Hepatic stellate cell (primary cell): ENCODE data around the gene CEP131.

Experiments
- DNase-seq: peaks from one replicate; pipeline ENCODE4 v3.0.0; 2011; ENCODE audit warnings: low spot score

The CEP131 gene

DNA sequence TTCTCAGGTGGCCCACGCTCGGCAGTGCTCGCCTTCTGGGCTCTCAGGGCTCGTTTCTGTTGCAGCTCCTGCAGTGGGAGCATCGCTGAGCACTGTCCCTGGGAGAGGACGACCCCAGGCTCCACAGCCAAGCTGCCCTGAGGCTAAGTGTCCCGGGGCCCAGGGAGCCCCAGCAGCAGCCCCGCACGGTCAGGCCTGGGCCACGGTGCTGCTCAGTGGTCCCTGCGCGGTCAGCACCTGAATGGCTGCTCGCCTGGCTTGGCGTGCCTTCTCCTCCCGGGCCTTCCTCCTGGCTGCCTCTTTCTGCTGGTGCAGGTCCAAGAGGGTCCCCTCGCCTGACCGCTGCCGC lies 23.3 kb downstream of the CEP131 start:
- no peak for DNase-seq

DNA sequence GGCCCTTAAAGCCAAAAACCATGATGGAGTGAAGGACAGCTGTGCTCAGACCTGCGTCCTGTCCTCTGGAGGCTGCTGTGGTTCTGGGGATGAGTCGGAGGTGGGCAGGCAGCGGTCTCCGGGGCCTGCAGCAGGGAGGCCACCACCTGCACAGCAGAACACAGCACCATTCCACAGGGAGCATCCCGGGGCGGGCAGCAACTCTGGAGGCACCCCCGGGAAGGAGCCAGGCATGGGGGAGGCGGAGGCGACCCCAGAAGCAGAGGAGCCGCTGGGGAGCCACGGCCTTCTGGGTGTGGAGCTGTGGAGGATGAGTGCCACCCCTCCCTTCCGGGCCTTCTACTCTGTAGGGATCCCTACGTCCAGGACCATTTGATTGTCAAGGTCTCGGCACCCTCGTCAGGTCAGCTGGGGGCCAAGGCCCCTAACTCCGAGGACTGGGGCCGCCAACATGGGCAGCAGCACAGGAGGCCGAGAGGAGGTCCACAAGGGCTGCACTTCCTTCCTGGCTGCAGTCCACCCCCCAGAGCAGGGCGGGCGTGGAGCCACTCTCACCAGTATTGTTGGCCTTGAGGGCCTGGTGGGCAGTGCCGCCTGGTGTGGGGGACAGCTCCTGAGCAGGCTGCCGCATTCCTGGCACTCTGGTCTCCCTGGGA lies 23.8 kb downstream of the CEP131 start:
- no peak for DNase-seq

DNA sequence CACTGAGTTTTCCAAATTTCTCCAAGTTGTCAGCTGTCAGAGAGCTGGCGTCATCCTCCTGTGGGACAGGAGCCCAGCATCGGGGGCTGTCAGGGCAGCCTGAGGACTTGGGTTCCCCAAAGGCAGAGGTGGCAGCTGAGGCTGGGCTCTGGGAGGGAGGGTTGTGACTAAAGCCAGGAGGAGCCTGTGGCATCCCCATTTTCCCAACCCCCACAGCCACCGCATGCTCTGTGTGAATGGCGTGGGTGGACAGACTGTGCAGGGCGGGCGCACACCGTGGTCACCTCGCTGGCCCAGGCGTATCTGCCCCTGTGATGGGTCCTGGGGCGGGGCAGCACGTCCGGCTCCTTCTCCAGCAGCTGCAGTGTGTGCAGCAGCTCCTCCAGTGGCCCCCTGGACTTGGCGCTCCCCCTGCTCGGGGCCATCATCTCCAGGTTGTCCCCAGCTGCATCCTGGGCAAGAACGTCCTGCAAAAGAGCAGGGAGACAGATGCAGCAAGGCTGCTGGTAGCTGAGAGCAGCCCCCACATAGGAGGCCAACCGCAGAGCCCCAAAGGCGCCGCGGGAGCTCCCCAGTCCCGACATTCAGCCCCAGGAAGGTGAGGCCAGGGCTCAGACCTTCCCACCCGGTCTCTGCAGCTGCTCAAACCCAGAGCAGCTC lies 24.8 kb downstream of the CEP131 start:
- DNase-seq, result no peak

DNA sequence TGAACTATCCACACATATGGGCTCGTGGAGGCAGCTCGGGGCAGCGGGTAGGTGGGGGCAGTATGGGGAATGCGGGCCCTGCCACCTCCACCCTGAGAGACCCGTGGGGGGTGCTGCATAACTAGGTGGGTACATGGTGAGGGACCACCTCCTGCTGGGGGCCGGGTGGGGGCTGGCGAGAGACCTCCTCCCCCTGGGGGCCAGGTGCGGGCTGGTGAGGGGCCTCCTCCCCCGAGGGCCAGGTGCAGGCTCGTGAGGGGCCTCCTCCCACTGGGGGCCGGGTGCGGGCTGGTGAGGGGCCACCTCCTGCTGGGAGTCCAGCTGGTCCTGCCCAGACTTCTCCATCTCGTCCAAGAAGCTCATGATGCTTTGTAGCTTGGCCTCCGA lies 25.4 kb downstream of the CEP131 start:
- no peak for DNase-seq

DNA sequence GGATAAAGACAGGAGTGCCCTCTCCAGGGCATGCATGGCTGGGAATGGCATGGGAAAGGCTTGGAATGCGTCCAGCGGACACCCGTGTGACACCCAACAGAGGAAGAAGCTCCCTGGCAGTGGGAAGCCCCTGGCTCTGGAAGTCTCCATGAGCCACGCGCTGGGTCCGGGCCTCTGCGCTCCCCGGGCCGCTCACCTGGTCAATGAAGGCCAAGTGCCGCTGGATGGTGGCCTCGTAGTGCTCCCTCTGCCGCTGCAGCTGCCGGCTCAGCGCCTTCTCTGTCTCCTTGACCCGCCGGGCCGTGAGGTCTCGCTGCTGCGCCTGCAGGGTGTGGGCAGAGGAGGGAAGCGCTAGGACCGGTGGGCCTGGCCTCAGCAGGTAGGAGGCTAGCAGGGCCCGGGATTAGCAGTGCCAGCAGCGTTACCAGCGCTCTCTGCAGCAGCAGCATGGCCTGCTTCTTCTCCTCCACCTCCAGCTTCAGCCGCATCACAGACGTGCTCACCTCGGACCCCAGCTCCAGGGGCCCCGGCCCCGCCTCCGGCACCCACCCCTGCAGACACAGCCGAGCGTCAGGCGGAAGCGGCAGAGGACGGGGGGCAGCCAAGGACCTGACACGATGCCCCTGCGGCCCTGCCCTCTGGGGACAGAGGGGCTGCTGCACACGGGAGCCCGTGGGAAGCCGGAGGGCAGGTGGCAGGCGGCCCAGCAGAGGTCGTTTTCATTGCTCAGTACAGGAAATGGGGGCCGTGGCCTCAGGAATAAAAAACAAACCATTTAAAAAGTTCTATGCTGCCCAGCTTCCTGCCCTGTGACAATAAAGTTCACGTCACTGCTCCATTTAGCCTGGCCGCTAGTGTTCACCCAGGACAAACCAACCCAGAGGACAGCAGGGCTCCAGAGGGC lies 26.0 kb downstream of the CEP131 start:
- no peak for DNase-seq

DNA sequence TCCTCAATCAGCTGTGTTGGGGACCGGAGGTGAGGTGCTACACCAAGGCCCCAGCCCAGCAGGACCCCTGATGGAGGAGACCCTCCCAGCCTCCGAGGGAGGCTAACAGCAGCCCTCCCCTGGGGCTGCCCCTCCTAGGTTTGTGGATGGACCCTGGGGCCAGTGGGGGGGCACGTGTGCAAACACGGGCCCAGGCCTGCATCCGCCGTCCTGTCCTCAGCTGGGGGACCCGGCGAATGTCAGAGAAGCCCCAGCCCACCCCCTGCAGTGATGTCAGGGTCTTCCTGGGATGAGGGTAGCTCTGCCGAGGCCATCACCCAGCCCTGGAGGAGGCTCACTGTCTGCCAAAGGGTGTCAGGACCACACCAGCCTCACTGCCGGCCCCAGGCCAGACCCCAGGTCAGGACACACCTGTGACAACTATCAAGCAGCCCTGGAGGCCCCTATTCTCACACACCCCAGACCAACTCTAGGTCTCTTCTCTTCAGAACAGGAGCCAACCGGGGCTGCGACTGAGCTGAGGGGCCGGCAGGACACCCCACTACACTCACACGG lies 26.7 kb downstream of the CEP131 start:
- no peak for DNase-seq

DNA sequence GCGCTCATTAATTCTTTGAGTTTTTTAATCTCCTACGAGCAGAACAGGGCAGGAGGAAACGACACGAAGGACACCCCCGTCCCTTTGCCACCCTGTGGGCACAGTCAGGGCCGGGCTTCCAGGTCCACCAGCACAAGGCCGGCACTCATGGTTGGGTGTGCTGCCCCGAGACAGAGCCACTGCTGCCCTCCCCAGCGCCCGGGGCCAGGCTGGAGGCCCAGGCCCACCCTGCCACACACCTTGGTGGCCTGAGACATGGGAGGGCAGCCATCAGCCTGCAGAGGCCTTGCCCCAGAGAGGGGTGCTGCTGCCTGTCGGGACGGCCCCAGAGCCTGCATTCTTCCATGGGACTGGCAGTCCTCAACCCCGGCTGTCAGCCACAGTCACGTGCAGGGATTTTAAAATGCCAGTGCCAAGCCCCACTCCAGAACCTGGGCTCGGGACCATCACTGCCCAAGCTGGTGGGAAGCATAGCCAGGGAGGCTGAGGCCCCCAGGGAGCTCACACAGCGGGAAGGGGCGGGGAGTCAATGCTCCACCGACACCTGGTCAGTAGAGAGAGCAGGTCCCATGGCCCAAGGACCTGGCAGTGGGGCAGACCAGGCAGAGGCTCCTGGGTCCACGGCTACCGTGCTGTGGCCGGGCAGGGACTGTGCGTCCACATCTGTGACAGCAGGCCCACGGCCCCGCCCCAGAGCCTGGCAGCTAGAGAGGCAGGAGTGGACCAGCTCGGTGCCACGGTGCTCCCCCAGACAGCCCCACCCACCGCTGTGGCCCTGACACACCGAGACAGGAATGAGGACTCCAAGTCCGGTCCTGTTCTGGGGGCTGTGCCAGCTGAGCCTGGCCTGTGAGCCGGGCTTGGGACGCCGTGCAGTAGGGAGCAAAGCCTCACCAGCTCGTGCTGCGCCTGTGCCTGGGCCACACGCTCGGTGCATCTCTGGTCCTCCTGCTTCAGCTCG lies 27.5 kb downstream of the CEP131 start:
- no peak for DNase-seq

DNA sequence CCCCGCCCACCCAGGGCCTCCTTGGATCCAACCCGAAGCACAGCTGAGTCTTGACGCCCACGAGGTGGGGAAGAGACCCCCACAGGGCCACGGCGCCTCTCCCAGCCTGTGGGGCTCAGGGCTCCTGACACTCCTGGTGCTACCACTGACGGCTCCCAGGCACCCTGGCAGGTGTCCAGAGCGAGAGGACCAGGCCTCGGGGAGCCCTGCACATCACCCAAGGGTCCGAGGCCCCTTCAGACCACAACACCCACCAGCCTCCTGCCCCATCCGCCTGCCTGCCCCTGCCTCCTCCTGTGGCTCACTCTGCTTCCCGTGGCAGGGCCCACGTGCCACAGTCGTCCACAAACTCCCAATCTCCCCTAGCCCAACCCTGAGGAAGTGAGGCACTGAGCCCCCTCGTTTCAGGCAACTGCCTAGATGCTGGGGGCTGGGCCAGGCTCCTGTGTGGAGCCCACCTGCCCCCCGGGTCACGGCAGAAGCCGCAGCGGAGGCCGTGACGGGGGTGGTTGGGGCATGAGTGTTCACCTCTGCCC lies 28.5 kb downstream of the CEP131 start:
- no peak for DNase-seq

DNA sequence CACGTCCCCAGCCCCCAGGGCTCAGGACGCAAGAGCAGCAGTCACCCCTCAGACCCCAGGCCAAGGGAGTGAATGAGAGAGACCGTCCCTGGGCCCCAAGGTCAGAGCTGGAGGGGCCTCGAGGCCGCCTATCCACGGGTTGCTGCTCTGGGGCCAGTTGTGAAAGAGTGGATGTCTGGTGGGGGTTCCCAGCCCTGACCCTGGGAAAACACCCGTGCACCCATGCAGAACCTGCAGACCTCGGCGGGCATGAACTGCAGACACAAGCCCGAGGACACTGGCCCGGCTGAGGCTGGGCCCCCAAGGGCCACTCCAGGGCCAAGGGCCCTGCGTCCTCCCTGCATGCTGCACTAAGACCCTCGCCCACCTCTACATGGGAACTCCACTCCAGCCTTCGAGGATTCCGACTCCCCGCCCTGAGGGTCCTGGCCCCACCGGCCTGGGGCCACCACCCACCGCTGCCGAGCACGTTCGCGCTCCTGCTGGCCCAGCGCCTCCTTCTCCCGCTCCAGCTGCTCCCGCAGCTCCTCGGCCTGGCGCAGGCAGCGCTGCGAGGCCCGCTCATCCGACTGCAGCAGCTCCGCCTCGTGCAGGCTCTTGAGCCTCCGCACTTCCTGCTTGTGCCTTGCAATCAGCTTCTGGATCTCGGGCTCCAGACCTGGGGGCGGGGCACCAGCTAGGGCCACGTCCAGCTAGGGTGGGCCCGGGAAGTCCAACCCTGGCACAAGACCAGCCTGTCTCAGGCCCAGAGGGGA lies 29.1 kb downstream of the CEP131 start:
- no peak for DNase-seq

DNA sequence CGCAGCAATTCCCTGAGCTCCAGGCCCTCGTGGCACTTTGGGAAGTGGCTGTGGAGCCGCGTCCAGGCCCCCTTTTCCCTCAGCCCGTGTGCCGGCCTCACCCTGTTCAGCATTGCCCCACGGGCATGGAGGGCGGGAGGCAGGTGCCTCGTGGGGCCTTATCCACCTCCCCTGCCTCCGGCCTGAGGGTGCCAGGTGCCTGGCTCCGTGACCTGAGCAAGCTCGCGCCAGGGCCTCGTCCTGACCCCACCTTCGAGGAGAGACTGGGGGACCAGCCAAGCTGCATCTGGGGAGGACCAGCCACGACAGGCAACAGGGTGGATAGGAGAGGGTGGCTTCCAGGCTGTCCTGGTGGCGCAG lies 29.7 kb downstream of the CEP131 start:
- DNase-seq, result no peak

DNA sequence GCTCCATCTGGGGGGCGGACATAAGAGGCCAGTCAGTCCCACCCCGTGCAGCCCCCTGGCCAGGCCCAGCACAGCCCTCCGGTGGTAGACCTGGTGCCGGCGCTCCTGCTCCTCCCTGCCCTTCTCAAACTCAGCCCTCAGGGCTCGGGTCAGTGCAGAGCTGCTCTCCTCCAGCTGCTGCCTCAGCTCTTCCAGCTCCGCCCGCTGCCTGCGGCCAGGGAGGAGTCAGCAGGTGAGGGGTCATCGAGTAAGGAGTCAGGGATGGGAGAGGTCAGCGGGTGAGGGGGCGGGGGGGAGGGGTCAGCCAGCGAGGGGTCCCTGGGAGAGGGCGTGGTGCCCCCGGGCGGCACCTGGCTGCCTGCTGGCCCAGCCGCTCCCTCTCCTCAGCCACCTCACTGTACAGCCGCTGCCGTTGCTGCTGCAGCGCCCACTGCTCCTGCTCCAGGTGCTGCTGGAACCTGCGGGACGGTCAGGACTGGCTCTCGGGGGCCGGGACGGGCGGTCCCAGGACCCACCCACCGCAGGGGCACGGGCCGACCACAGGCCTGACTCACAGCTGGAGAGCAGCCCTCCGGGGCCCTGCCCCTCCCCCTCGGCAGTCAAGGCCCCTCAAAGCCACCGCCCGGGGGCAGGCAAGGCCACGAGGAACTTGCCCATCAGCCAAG lies 30.2 kb downstream of the CEP131 start:
- DNase-seq, result no peak

DNA sequence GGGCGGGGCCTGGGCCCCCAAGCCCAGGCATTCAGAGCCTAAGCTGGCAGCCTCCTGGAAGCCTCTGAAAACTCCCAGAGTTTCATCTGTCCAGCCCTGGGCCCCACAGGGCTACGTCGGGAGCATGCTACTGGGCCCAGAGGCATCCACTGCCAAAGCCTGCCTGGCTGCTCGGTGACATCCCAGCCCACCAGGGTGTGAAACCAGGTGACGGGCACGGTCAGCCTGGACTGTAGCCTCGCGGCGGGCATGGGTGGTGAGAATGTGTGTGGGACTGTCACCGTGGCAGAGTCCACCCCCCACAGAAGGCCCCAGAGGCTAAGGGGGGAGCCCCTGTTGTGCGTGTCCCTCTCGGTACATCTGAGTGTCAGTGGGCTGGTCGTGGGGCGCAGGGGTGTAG lies 31.1 kb downstream of the CEP131 start:
- DNase-seq, result no peak

DNA sequence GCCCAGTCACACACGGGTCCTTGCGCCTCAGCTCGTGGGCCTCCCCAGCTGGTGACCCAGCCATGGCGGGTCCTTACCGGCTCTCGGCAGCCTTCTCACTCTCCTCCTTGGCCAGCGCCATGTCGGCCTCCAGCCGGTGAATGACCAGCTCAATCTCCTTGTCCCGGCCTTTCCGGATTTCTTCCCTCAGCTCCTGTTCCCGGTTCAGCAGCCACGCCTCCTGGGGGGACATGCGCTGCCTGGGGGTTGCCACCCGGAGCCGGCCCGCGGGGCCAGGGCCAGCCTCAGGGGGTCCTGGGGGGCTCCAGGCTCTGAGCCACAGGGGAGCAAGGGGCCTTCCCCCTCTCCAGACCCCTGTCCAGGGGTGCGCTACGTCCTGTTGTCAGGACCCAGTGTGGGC lies 31.6 kb downstream of the CEP131 start:
- no peak for DNase-seq

DNA sequence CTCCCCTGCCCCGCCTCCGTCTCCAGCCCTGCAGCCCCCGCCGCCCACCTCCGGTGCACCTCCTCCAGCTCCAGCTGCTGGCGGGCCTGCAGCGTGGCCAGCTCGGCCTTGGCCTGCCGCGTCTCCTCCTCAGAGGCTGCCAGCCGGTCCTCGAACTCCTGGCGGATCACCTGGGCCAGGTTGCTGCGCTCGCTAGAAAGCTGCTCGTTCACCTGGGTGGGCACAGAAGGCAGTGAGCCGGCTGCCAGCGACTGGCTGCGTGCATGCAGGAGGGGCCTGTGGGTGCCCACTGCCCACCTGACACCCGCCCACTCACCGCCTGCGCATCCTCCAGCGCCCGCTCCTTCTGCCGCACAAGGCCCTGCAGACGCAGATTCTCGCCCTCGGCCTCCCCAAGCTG lies 32.2 kb downstream of the CEP131 start:
- no peak for DNase-seq

DNA sequence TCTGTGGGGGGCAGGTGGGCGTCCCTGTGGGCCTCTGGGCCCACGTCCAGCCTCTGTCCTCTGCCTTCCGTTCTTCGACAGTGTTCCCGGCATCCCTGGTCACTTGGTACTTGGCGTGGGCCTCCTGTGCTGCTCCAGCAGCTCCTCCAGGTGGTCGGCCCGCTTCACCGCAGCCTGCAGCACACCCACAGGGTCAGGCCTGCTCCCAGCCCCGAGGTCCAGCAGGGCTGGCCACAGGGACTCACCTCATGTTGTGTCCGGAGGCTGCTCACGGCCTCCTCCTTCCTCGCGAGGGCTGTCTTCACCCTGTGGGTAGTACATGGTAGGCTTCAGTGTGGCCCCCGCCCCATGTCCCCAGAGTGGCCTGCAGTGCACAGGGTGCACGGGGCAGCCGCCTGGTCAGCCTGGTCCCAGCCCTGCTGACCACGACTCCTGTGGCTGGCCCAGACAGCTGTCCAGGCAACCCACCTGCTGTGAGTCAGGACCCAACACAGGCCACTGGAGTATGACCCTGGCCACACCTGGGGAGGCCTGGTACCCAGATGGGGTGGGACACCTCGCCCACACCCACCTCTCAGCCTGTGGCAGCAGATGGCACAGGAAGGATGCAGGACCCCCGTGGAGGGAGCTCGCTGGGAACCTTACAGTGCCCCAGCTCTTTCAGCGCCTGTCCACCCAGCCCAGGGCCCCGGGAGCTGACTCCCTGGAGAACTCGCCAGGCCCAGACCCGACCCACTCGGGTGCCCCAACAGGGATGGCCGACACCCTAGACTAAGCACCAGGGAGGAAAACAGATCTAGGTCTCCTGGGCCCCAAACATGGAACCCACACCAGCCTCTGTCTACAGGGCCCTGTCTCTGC lies 32.9 kb downstream of the CEP131 start:
- no peak for DNase-seq

DNA sequence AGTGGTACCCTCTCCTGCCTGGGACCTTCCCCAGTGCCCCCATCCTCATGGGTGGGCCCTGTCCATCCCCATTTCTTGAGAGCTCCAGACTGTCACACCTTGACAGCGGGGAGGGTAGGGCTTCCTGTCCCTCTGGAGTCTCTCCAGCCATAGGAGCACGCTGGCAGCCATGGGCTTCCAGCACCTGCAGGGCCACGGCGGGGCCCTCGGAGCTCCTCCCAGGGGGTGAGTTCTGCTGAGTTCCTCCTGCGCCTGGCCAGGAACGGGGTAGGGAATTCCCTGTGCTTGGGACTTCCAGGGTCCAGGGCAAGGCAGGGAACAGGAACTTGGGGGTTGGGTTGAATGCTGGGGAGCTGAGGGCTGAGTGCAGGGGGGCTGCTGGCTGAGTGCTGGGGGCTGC lies 33.7 kb downstream of the CEP131 start:
- DNase-seq, result no peak

DNA sequence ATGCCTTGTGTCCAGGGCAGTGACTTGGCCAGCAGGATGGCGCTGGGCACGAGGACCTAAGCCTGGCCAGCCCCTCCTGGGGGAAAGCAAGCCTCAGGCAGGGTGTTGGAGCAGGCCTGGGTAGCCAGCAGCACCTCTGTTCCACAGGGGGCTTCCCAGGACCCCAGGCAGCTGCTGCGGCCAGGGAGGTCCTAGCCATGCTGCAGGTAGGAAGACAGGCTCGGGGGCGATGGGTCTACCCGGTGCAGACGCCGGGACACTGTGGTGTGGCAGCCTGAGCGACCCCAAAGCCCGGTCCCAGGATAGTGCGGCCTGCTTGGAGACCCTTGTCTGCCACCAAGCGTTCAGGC lies 34.3 kb downstream of the CEP131 start:
- no peak for DNase-seq

DNA sequence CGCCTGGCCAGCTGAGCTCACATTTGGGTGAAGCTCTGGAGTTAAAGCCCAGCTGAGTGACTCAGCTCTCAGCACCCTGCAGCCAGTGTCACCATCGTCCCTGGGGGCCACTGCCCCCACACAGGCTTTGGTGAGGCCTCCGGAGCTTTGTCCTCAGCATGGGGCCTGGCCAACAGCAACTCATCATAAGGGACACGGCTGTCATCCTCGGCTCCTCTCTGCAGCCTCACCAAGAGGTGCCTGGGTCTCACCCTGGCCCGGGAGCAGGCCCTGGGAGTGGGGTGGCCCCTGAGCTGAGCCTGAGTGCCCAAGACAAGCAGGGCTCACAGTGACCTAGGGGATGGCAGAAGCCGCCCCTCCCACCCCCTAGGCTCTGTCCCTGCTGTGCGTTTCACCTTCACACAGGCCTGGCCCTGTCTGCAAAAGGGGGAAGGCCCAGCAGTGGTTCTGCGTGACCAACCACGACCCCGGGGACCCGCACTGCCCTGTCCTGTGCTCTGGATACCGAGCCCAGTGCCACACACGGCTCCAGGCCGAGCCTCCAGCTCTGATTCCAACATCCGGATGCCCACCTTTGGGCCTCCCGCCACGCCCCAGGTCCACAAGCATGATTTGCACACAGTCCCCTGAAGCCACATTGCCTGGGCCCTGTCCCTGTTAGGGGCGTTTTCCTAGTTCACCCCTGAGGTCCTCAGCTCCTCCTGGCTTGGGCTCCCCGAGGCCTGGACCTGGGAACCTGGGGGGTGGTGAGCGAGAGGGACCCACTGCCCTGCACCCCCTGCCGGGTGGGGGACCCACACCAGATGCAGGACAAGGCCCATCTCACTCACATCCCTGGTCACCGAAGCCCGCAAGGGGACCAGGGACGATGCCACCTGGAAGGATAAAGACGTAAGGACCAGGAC lies 34.9 kb downstream of the CEP131 start:
- no peak for DNase-seq
